GDM1 (cell line): ENCODE results near the gene ANKDD1B.
A peak's percentile ranks its signal among the peaks of the same experiment; 100 is the strongest.

Experiments used
- DNase-seq: peaks from one replicate; lab custom pipeline; 2025; lab: John Stamatoyannopoulos, UW

ANKDD1B gene

DNA sequence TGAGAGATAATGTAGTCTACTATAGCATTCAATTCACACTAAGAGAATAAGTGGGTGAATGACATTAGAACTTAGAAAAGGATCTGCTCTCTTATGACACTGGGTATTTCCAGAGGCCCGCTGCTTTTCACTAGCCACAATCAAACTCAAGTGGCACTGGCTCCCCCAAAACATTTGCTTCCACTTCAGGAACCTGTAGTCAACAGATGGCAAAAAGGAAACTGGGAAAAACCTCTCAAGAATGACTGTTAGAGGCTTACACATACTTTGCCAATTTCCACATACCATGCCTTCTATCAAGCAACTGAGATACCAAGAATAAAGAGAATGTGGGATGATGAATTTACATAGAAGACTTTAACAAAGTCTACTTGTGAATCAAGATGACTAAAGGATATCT is 94.8 kb downstream of the ANKDD1B start:
- DNase-seq: no peak

DNA sequence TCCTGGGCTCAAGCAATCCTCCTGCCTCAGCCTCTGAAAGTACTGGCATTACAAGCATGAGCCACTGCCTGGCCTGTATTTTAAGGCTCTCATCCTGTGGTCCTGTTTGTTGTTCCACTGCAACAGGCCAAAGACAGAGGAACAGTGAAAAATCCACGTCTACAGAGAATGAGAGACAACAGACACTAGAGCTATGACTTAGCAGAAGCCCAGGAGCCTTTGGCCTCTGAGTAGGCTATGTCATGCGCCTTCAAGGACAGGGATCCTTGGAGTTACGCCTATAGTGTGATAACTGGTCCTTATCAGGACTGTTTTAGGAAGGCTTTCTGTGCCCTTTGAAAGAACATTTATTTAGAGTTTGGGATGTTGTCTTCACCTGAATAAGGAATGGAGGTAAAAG is 95.5 kb downstream of the ANKDD1B start:
- no peak for DNase-seq

DNA sequence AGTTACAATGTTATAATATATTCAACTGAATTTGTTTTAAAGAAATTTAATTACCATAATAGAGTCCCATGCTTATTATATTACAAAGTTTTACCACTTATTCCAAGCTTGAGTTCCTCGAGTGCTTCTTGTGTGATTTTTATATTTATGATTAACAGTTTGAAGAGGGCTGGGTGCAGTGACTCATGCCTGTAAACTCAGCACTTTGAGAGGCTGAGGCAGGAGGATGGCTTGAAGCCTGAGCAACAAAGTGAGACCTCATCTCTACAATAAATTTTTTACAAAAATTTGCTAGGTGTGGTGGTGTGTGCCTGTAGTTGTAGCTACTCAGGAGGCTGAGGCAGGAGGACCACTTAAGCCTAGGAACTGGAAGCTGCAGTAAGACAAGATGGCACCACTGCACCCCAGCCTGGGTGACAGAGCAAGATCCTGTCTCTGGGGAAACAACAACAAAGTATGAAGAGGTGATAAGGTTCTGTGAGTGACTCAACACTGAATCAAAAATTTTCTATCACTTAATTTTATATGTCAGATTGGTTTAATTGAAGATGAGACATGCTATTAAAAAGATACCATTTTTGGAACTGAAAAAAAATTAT is 96.8 kb downstream of the ANKDD1B start:
- DNase-seq: no peak

DNA sequence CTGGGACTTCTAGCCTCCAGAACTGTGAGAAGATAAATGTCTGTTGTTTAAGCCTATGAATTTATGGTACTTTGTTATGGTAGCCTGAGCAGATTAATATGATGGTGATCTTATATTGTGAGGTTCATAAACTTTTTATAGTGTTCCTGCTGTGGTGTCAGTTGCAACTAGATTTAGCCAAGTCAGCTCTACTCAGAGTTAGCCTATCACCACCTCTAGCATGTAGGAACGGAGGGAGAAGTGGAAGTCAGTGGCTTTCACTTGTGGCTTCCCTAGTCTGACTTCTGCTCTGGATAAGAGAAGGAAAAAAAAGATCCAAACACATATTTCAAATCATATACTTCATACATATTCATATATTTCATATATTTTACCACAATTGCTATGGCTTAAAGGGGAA is 99.4 kb downstream of the ANKDD1B start:
- peak; percentile 71 for DNase-seq

DNA sequence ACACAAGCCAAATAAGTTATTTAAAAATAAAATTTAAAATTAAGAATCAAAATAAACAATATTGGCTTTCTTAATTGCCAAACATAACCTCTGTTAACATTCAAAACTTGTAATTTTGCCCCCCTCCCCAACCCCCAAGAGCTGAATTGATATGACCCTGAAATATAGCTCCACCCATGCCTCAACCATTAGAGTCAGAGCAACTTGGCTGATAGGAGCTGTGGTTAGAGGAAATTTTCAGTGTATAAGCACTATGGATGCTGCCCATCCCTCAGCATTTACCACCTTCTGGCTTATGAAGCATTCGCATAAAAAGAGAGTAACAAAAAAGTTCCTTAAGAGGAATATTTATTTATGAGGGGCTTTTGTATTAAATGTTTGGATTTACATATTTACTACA is 99.9 kb downstream of the ANKDD1B start:
- DNase-seq: no peak

DNA sequence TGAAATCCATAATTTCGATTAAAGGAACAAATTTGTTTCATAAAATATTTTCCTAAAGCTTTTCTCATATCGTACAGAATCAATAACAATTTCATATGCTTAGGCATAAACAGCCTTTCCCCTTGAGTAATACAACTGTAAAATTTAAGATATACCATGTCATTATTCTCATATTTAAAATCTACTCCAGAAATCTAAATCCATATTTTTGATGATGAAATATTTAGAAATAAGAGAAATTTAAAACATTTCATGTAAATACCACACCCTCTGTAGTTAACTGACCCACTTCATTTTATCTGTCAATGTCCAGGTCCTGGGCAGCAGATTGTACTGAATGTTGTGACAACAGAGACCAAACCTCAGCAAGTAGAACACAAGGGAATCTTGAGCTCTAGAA is 100.8 kb downstream of the ANKDD1B start:
- no peak for DNase-seq

DNA sequence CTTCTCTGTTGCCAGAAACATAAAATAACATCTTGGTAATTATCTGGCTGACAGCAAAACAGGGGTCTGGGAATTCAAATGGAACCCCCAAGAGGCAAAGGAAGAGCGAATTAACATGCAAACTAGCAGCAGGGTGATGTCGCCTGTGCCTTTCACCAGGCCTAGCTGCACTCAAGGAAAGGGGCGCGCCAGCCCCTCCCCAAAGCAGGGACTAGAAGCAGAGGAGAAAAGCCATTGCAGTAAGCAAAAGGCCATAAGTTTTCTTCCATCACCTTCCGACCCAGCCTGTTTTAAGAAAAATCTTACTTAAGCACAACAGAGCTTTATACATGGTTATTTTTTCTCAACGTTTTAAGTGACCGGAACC is 105.4 kb downstream of the ANKDD1B start:
- DNase-seq: no peak

DNA sequence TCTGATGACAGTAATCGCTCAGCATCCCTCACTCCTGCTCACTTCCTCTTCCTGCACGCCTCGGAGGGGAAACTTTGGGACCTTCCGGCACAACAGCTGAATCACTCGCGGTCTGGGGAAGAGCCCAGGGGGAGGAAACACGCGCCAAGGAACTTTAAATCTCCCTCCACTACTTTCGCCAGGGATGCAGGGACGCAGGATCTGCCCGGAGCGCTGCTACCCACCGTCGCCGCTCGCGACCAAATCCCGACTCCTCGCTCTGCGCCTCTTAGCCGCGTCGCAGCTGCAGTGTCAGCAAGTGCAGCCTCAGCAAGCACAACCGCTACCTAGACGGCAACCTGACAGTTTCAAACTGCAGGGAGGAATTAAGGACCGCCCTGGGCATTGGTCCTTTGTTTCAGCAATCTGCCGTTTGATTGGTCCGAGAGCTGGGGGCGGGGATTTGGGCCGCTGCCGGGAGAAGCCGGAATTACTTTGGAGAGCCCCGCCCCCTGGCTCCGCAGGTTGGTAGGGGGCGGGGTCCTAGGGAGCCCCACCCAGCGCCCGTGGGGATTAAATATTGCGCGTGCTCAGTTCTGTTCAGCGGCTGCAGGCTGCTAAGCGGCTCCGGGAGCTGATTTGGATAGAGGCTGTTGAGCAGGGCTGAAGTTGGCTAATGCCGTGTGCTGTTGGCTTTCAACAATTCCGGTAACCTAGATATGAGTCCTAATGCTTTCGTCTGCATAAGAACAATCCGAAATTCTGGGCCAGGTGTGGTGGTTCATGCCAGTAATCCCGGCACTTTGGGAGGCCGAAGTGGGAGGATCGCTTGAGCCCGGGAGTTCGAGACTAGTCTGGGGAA is 106.0 kb downstream of the ANKDD1B start, which contains the start of gene POC5:
Gene POC5 (minus strand): TSS at position 356 of the 841 bp plus-strand sequence. CDS start 4,500 bp downstream, outside the sequence.
- peak; percentile 92 for DNase-seq

DNA sequence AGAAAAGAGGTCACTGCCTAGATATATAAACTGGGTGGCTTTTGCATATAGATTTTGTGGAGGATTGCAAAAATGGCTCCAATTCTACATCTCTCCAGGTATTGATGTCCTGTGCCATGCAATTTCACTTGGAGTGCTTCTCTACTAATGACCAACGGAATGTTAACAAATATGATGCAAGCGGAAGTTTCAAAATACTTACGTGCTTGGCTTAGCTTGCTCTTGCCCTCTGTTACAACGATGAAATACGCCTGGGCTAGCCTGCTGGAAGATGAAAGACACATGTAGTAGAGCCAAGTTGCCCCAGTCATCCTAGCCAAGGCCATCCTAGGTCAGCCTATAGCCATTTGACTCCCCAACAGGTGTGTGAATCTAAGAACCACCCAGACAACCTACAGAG is 109.6 kb downstream of the ANKDD1B start:
- no peak for DNase-seq
